ENCODE measurements around the gene RNF13.

The RNF13 gene

GRCh38 chr3:149992416-149993058 lies 179.5 kb downstream of the RNF13 start:
- no peak for DNase-seq (ENCODE audit: low read depth in 3 of 3)

GRCh38 chr3:149998946-149999345 lies 185.9 kb downstream of the RNF13 start:
- DNase-seq (ENCODE audit: low read depth in 3 of 3), result no peak

DNA sequence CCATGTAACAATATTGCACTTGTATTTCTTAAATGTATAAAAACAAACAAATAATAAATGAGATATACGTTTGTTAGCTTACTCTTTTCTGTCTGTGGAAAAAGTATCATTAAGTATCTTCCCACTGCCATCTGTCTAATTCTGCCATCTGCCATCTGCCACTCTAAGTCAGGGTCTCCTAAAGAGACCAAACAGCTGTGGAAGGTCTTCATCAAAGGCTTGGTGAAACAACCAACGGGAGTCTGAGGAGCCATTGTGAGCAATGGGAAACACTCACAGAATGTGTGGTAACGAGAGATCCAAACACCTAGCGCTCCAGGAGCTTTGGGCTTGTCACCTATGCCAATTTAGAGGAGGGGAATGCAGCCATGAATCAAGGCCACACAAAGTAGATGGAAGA lies 186.4 kb downstream of the RNF13 start:
- DNase-seq (ENCODE audit: low read depth in 3 of 3), result no peak

DNA sequence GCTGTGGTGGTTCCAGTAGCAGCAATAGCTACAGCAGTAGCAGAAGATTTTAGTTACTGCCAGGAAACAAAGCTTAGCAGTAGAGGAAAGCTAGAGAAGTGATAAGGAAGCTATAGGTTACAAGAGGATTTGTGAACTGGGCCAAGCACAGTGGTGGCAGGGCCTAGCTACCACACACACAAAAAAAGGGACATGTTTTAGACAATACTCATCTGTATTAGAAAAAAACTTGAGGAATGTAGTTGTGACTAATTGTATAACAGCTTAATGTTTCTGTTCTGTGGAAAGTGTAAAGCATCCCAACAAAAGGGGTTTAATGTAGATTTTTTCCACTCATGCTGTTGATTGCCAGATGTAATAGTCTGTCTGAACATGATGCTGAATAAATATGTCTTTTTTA lies 187.6 kb downstream of the RNF13 start:
- no peak for DNase-seq (ENCODE audit: low read depth in 3 of 3)

DNA sequence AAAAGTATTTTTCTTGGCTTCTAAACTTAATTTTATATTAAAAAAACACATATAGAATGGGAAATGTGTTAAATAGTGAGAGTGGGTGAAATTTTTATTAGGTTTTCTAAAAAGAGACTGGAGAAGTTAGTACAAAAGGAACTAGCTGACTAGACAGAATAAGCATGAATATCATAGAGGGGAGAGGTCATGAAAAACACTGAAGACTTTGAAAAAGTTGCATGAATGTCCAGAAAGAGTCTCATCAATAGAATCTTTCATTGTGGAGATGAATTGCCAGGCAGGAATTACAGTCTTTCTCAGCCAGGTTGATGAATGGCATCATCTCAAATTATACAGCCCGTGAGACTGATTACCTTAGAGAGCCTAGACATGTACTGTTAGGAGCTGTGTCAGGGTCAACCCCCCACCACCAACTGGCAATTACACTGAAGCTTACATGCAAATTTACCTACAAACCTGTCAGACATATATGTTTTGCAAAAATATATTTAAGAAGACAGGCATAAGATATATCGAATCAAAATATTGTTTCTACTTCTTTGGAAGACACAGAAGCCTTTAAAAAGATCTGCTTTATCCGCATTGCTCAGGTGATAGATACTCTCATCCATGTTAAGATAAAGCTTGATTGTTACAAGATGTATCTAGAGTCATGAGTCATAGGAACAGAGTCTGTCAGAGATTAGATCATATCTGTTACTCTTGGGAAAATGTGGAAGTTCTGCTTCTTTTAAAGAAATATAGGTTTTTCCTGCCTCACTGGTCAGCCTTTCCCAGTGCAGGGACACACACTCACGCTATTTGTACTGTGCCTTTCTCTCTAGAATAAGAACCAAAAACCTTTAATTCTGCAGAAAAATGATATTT lies 192.5 kb downstream of the RNF13 start:
- no peak for DNase-seq (ENCODE audit: low read depth in 3 of 3)

GRCh38 chr3:150006794-150007193 lies 193.8 kb downstream of the RNF13 start:
- no peak for DNase-seq (ENCODE audit: low read depth in 3 of 3)
